ACC112 (cell line): ENCODE data around the gene TAS1R2.

Source experiments
- H2AFZ ChIP-seq: fragments of 200-600 bp; sonication (generic); one replicate; pipeline ENCODE4 v1.6.0; 2017; ENCODE audit warnings: antibody characterized with exemption, low read length; ENCODE audit not compliant: unreplicated experiment
- H3K27ac ChIP-seq: fragments of 200-600 bp; sonication (generic); 2 replicates; pipeline ENCODE4 v1.5.1; 2014; ENCODE audit warnings: low read depth, mild to moderate bottlenecking, antibody characterized with exemption, low read length, moderate library complexity
- H3K27me3 ChIP-seq: fragments of 200-600 bp; sonication (generic); 2 replicates; pipeline ENCODE4 v1.6.1; 2014; ENCODE audit warnings: mild to moderate bottlenecking, antibody characterized with exemption, low read length, moderate library complexity, mixed read lengths; ENCODE audit not compliant: insufficient read depth
- H3K36me3 ChIP-seq: fragments of 200-600 bp; sonication (generic); 2 replicates; pipeline ENCODE4 v1.6.1; 2016; ENCODE audit warnings: mild to moderate bottlenecking, antibody characterized with exemption, low read length, moderate library complexity, mixed read lengths; ENCODE audit not compliant: insufficient read depth
- H3K4me1 ChIP-seq: fragments of 200-600 bp; sonication (generic); one replicate; pipeline ENCODE4 v1.6.1; 2016; ENCODE audit warnings: low read length, mixed read lengths; ENCODE audit not compliant: insufficient read depth, unreplicated experiment, control insufficient read depth
- H3K4me3 ChIP-seq: fragments of 200-600 bp; sonication (generic); 2 replicates; pipeline ENCODE4 v1.5.1; 2014; ENCODE audit warnings: mild to moderate bottlenecking, low read depth, low read length
- H3K79me2 ChIP-seq: fragments of 200-600 bp; sonication (generic); one replicate; pipeline ENCODE4 v1.6.0; 2016; ENCODE audit warnings: low read length; ENCODE audit not compliant: control insufficient read depth, unreplicated experiment, insufficient read depth

TAS1R2 gene

GRCh38 chr1:18883079-18883478, 23.6 kb upstream of the TAS1R2 start:
- H3K79me2 ChIP-seq, result no peaks in the 10 kb centered on the region
- no peaks in the 10 kb centered on the region for H3K36me3 ChIP-seq
- H3K27me3 ChIP-seq, result no peaks in the 10 kb centered on the region
- peaks cover 6% of the 10 kb centered on the region for H3K4me1 ChIP-seq
- H3K27ac ChIP-seq, result no peak overlapping the region
- H2AFZ ChIP-seq, result no peak overlapping the region
- no peak overlapping the region for H3K4me3 ChIP-seq

- peaks cover 6% of the 10 kb centered on the region for H3K4me1 ChIP-seq
- no peaks in the 10 kb centered on the region for H3K79me2 ChIP-seq
- H2AFZ ChIP-seq, result no peak overlapping the region
- no peaks in the 10 kb centered on the region for H3K36me3 ChIP-seq
- H3K27me3 ChIP-seq, result no peaks in the 10 kb centered on the region
- no peak overlapping the region for H3K27ac ChIP-seq
- H3K4me3 ChIP-seq, result no peak overlapping the region
Measured at GRCh38 chr1:18882486-18882885, 23.0 kb upstream of the TAS1R2 start.

GRCh38 chr1:18881642-18882431, 22.4 kb upstream of the TAS1R2 start:
- H3K4me1 ChIP-seq, result peaks cover 6% of the 10 kb centered on the region
- H3K36me3 ChIP-seq, result no peaks in the 10 kb centered on the region
- no peak overlapping the region for H3K27ac ChIP-seq
- H2AFZ ChIP-seq, result no peak overlapping the region
- H3K4me3 ChIP-seq, result no peak overlapping the region
- H3K27me3 ChIP-seq, result no peaks in the 10 kb centered on the region
- no peaks in the 10 kb centered on the region for H3K79me2 ChIP-seq

GRCh38 chr1:18881164-18881563, 21.7 kb upstream of the TAS1R2 start:
- Histone ChIP-seq H3K79me2 (no peaks in the 10 kb centered on the region), H2AFZ (no peak overlapping the region), H3K4me3 (no peak overlapping the region), H3K36me3 (no peaks in the 10 kb centered on the region), H3K4me1 (peaks cover 4% of the 10 kb centered on the region), H3K27me3 (no peaks in the 10 kb centered on the region), H3K27ac (no peak overlapping the region)

- H3K27me3 ChIP-seq, result no peaks in the 10 kb centered on the region
- no peak overlapping the region for H3K4me3 ChIP-seq
- H3K79me2 ChIP-seq, result no peaks in the 10 kb centered on the region
- no peak overlapping the region for H3K27ac ChIP-seq
- no peaks in the 10 kb centered on the region for H3K4me1 ChIP-seq
- no peak overlapping the region for H2AFZ ChIP-seq
- no peaks in the 10 kb centered on the region for H3K36me3 ChIP-seq
Measured at GRCh38 chr1:18880585-18880984, 21.1 kb upstream of the TAS1R2 start.

GRCh38 chr1:18879791-18880309, 20.4 kb upstream of the TAS1R2 start:
- no peak overlapping the region for H3K4me3 ChIP-seq
- no peaks in the 10 kb centered on the region for H3K79me2 ChIP-seq
- no peaks in the 10 kb centered on the region for H3K36me3 ChIP-seq
- H3K4me1 ChIP-seq, result no peaks in the 10 kb centered on the region
- no peaks in the 10 kb centered on the region for H3K27me3 ChIP-seq
- no peak overlapping the region for H3K27ac ChIP-seq
- H2AFZ ChIP-seq, result no peak overlapping the region

GRCh38 chr1:18879215-18879790, 19.8 kb upstream of the TAS1R2 start:
- no peak overlapping the region for H3K27ac ChIP-seq
- H3K79me2 ChIP-seq, result no peaks in the 10 kb centered on the region
- no peaks in the 10 kb centered on the region for H3K27me3 ChIP-seq
- H3K4me1 ChIP-seq, result no peaks in the 10 kb centered on the region
- H3K36me3 ChIP-seq, result no peaks in the 10 kb centered on the region
- H3K4me3 ChIP-seq, result no peak overlapping the region
- no peak overlapping the region for H2AFZ ChIP-seq

GRCh38 chr1:18878538-18879214, 19.2 kb upstream of the TAS1R2 start:
- no peak overlapping the region for H3K4me3 ChIP-seq
- H3K79me2 ChIP-seq, result no peaks in the 10 kb centered on the region
- H3K27ac ChIP-seq, result no peak overlapping the region
- no peaks in the 10 kb centered on the region for H3K4me1 ChIP-seq
- no peaks in the 10 kb centered on the region for H3K27me3 ChIP-seq
- no peak overlapping the region for H2AFZ ChIP-seq
- H3K36me3 ChIP-seq, result no peaks in the 10 kb centered on the region

GRCh38 chr1:18877282-18877681, 17.8 kb upstream of the TAS1R2 start:
- H3K27me3 ChIP-seq, result no peaks in the 10 kb centered on the region
- no peaks in the 10 kb centered on the region for H3K4me1 ChIP-seq
- no peaks in the 10 kb centered on the region for H3K36me3 ChIP-seq
- no peak overlapping the region for H3K4me3 ChIP-seq
- no peak overlapping the region for H2AFZ ChIP-seq
- H3K27ac ChIP-seq, result no peak overlapping the region
- no peaks in the 10 kb centered on the region for H3K79me2 ChIP-seq

GRCh38 chr1:18876210-18876609, 16.8 kb upstream of the TAS1R2 start:
- Histone ChIP-seq H3K4me3 (no peak overlapping the region), H3K79me2 (no peaks in the 10 kb centered on the region), H3K4me1 (no peaks in the 10 kb centered on the region), H2AFZ (no peak overlapping the region), H3K27ac (no peak overlapping the region), H3K36me3 (no peaks in the 10 kb centered on the region), H3K27me3 (no peaks in the 10 kb centered on the region)

GRCh38 chr1:18875796-18876128, 16.3 kb upstream of the TAS1R2 start:
- Histone ChIP-seq H3K79me2 (no peaks in the 10 kb centered on the region), H3K36me3 (no peaks in the 10 kb centered on the region), H3K4me3 (no peak overlapping the region), H3K4me1 (no peaks in the 10 kb centered on the region), H3K27me3 (no peaks in the 10 kb centered on the region), H2AFZ (no peak overlapping the region), H3K27ac (no peak overlapping the region)
